ENCODE data around the gene SMIM9.

DNA sequence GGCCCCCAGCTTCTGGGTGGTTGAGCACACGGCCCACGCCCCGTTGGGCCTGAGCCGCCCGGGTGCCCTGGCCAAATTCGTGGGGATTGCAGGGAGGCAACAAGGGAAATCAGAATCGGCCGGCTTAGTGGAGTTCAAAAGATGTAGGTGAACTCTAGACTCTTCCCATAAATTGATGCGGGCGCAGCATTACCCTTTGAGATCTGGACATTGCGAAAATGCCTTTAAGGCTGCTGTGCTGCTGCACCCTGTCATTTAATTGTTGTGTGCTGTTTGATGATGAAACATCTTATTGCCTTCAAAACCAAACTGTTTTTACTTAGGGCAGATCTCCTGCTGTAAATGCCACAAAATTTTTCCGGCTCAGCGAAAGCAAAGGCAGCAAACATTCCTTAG lies 28.8 kb downstream of the SMIM9 start:
- TF ChIP-seq, protein P1, sequence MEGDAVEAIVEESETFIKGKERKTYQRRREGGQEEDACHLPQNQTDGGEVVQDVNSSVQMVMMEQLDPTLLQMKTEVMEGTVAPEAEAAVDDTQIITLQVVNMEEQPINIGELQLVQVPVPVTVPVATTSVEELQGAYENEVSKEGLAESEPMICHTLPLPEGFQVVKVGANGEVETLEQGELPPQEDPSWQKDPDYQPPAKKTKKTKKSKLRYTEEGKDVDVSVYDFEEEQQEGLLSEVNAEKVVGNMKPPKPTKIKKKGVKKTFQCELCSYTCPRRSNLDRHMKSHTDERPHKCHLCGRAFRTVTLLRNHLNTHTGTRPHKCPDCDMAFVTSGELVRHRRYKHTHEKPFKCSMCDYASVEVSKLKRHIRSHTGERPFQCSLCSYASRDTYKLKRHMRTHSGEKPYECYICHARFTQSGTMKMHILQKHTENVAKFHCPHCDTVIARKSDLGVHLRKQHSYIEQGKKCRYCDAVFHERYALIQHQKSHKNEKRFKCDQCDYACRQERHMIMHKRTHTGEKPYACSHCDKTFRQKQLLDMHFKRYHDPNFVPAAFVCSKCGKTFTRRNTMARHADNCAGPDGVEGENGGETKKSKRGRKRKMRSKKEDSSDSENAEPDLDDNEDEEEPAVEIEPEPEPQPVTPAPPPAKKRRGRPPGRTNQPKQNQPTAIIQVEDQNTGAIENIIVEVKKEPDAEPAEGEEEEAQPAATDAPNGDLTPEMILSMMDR (IDR thresholded peaks at IDR 0.05) = no peak
- TF ChIP-seq POLR2A (IDR thresholded peaks at IDR 0.05) = no peak
